AG04450 (cell line): ENCODE data around the gene OR2B2. TPM values are rescaled to one million over a fixed set of nuclear protein-coding genes. Genes with fewer than 3 reads are reported as not detected.

Experiments used
- CTCF ChIA-PET: fragments of 300-600, 350-600 bp; formaldehyde crosslinking; extraction: SDS; loops from one replicate; lab custom pipeline; 2022; ENCODE audit warnings: antibody characterized with exemption, inconsistent platforms; lab: Charles Lee
- POLR2A ChIA-PET: fragments of 350-600 bp; formaldehyde crosslinking; extraction: SDS; loops from one replicate; lab custom pipeline; 2021; ENCODE audit warnings: antibody characterized with exemption, inconsistent platforms; lab: Yijun Ruan, JAX
- DNase-seq: peaks from one replicate; pipeline ENCODE4 v3.0.0-alpha.2; 2011; ENCODE audit warnings: low read depth, low spot score
- H3K27ac ChIP-seq: one replicate; pipeline ENCODE4 v1.5.1; 2012; ENCODE audit warnings: low read depth, low read length, control low read depth
- H3K27me3 ChIP-seq: one replicate; pipeline ENCODE4 v1.6.0; 2012; ENCODE audit warnings: low read length; ENCODE audit not compliant: control insufficient read depth, insufficient read depth
- H3K4me3 ChIP-seq: 2 replicates; pipeline ENCODE4 v1.5.1; 2011; ENCODE audit warnings: mild to moderate bottlenecking, low read depth, low read length, control low read depth
- H3K9me3 ChIP-seq: 2 replicates; pipeline ENCODE4 v1.5.1; 2012; ENCODE audit warnings: low read length; ENCODE audit not compliant: control insufficient read depth, insufficient read depth
- polyA plus RNA-seq: library from polyadenylated mRNA; depleted of rRNA; stranded (reverse); fragments of >200 nt; gene quantifications from 2 replicates; pipeline ENCODE4 v1.2.3, GENCODE V29; 2011
- TF ChIP-seq, protein P1 (sequence below): IDR thresholded peaks from 2 replicates; pipeline ENCODE4 v1.5.1; 2011; ENCODE audit warnings: low read depth, low read length, control low read depth, inconsistent platforms

OR2B2 gene
- polyA plus RNA-seq, 1 experiment: not detected

DNA sequence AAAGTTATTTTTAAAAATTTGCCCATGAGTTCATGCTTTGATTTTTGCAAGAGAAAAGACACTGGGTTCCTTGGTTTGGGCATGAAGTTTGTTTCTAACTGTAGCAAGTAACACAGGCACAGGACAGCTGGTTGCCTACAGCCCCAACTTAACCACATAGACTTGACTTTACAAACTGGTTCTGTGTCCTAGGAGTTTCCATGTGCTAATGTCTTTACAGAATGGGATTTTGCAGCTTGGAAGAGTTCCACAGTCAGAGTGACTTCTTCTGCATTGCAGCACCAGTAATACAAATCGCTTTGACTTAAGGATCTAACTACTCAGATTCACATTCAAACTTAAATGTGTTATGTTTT lies 44.3 kb downstream of the OR2B2 start:
- H3K27ac ChIP-seq: no peak overlapping the region
- no peak overlapping the region for H3K4me3 ChIP-seq
- CTCF ChIA-PET: interaction anchor here (3.3 kb wide), 1 partner anchor 27 kb away, joined by 20 read pairs; no protein-coding TSS in a partner anchor
- no peak for DNase-seq
- H3K27me3 ChIP-seq: no peaks in the 10 kb centered on the region
- POLR2A ChIA-PET: interaction anchor here (0.8 to 6.9 kb wide), 14 partner anchors 22 to 1846 kb away, joined by 3 to 289 read pairs (median 10); a partner anchor contains a TSS
- H3K9me3 ChIP-seq: no peaks in the 10 kb centered on the region; the same call in 1 of the 2 replicates
- TF ChIP-seq, protein P1, sequence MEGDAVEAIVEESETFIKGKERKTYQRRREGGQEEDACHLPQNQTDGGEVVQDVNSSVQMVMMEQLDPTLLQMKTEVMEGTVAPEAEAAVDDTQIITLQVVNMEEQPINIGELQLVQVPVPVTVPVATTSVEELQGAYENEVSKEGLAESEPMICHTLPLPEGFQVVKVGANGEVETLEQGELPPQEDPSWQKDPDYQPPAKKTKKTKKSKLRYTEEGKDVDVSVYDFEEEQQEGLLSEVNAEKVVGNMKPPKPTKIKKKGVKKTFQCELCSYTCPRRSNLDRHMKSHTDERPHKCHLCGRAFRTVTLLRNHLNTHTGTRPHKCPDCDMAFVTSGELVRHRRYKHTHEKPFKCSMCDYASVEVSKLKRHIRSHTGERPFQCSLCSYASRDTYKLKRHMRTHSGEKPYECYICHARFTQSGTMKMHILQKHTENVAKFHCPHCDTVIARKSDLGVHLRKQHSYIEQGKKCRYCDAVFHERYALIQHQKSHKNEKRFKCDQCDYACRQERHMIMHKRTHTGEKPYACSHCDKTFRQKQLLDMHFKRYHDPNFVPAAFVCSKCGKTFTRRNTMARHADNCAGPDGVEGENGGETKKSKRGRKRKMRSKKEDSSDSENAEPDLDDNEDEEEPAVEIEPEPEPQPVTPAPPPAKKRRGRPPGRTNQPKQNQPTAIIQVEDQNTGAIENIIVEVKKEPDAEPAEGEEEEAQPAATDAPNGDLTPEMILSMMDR: no peak

GRCh38 chr6:27867051-27867944 lies 44.9 kb downstream of the OR2B2 start:
- H3K27ac ChIP-seq: peak overlapping the region; percentile 85
- CTCF ChIA-PET: interaction anchor here (0.7 to 3.3 kb wide), 3 partner anchors 25 to 1850 kb away, joined by 3 to 20 read pairs (median 4); a partner anchor contains a TSS
- no peak for DNase-seq
- POLR2A ChIA-PET: interaction anchor here (0.8 to 6.9 kb wide), 16 partner anchors 23 to 1845 kb away, joined by 3 to 289 read pairs (median 10); a partner anchor contains a TSS
- peak overlapping the region; percentile 71 for H3K4me3 ChIP-seq
- no peaks in the 10 kb centered on the region for H3K27me3 ChIP-seq
- TF ChIP-seq, protein P1: no peak
- H3K9me3 ChIP-seq: no peaks in the 10 kb centered on the region; the same call in 1 of the 2 replicates

GRCh38 chr6:27866357-27867050 lies 45.7 kb downstream of the OR2B2 start:
- H3K27me3 ChIP-seq: no peaks in the 10 kb centered on the region
- peak overlapping the region; percentile 85 for H3K27ac ChIP-seq
- ChIA-PET POLR2A (interaction anchor here (0.6 to 6.9 kb wide), 18 partner anchors 24 to 1844 kb away, joined by 3 to 289 read pairs (median 11); a partner anchor contains a TSS), CTCF (interaction anchor here (3.3 kb wide), 1 partner anchor 29 kb away, joined by 20 read pairs; no protein-coding TSS in a partner anchor)
- TF ChIP-seq, protein P1: no peak
- DNase-seq: no peak
- peak overlapping the region; percentile 71 for H3K4me3 ChIP-seq
- H3K9me3 ChIP-seq: no peaks in the 10 kb centered on the region; the same call in 1 of the 2 replicates

DNA sequence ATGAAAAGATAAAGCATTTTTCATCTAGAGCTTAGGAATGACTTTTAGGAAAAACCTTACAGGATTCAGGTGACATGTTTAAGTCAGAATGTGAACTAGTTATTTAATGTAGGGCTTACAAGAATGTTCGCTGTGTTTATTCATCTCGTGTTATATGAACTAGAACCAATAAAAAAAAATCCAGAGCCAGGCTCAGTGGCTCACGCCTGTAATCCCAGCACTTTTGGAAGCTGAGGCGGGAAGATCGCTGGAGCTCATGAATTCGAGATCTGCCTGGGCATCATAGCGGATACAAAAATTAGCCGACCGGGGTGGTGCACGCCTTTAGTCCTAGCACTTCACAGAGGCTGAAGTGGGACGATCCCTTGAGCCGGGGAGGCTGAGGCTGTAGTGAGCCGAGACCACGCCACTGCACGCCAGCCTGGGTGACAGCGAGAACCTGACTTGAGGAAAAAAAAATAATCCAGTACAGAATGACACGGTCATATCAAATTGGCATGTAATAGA lies 46.3 kb downstream of the OR2B2 start:
- ChIA-PET POLR2A (interaction anchor here (0.6 to 6.9 kb wide), 18 partner anchors 7 to 1840 kb away, joined by 3 to 289 read pairs (median 12); a partner anchor contains a TSS), CTCF (interaction anchor here (1.4 to 3.3 kb wide), 2 partner anchors 27 to 29 kb away, joined by 5 to 20 read pairs; a partner anchor contains a TSS)
- DNase-seq: no peak
- Histone ChIP-seq H3K27me3 (no peaks in the 10 kb centered on the region), H3K4me3 (peak overlapping the region; percentile 71), H3K9me3 (no peaks in the 10 kb centered on the region; the same call in 1 of the 2 replicates), H3K27ac (no peak overlapping the region)
- TF ChIP-seq, protein P1: no peak
